ENCODE data around the gene HOXA4.

The HOXA4 gene
- long read RNA-seq, result 0 reads

GRCh38 chr7:27130540-27131389 is at the start of gene HOXA4:
TSS of gene HOXA4 (minus strand) at chr7:27130757. CDS start at chr7:27130733, 24 bp downstream.
- H3K27ac ChIP-seq (replicated peaks), result peak within 1 kb of the TSS; percentile 67

GRCh38 chr7:27179503-27180430 is 49.2 kb upstream of the HOXA4 start:
- no peak overlapping the region for H3K4me3 ChIP-seq (replicated peaks; ENCODE audit: insufficient read depth, low read length)
- peak; percentile 68 for TF ChIP-seq CTCF (IDR thresholded peaks at IDR 0.05; ENCODE audit: insufficient read depth, low read length)
- no peak for TF ChIP-seq SPI1 (IDR thresholded peaks at IDR 0.05; ENCODE audit: borderline replicate concordance, low read depth)
- H3K27ac ChIP-seq (replicated peaks), result no peak overlapping the region
- peak in 1 of 2 experiments; percentile 53 for DNase-seq (ENCODE audit: low read depth in 1 of 2, low spot score in 1 of 2)
- H3K27me3 ChIP-seq (ENCODE audit: insufficient read depth, poor library complexity, severe bottlenecking), result peaks cover 42% of the 10 kb centered on the region

More at GRCh38 chr7:27130540-27131389, at the start of gene HOXA4:
- DNase-seq (ENCODE audit: low read depth in 1 of 2, low spot score in 1 of 2), result peak; percentile 51 to 78
- TF ChIP-seq POLR2AphosphoS5 (IDR thresholded peaks at IDR 0.05; ENCODE audit: low read depth) (peak; percentile 67), SPI1 (IDR thresholded peaks at IDR 0.05; ENCODE audit: borderline replicate concordance, low read depth) (no peak)
- peak within 1 kb of the TSS; percentile 50 for H3K4me3 ChIP-seq (replicated peaks; ENCODE audit: insufficient read depth, low read length)
- peaks cover 4% of the 10 kb centered on the region for H3K27me3 ChIP-seq (ENCODE audit: insufficient read depth, poor library complexity, severe bottlenecking)

- Histone ChIP-seq H3K27me3 (ENCODE audit: insufficient read depth, poor library complexity, severe bottlenecking) (peaks cover 47% of the 10 kb centered on the region), H3K4me3 (replicated peaks; ENCODE audit: insufficient read depth, low read length) (no peak overlapping the region), H3K27ac (replicated peaks) (no peak overlapping the region)
- DNase-seq (ENCODE audit: low read depth in 1 of 2, low spot score in 1 of 2), result no peak
- TF ChIP-seq CTCF (IDR thresholded peaks at IDR 0.05; ENCODE audit: insufficient read depth, low read length) (no peak), SPI1 (IDR thresholded peaks at IDR 0.05; ENCODE audit: borderline replicate concordance, low read depth) (no peak), REST (IDR thresholded peaks at IDR 0.05; ENCODE audit: insufficient replicate concordance, low read depth) (no peak), POLR2AphosphoS5 (IDR thresholded peaks at IDR 0.05; ENCODE audit: low read depth) (no peak), GABPA (IDR thresholded peaks at IDR 0.05; ENCODE audit: low read depth) (no peak)
These were observed 48.5 kb upstream of the HOXA4 start for GRCh38 chr7:27179030-27179429.

- no peak overlapping the region for H3K27ac ChIP-seq (replicated peaks)
- DNase-seq (ENCODE audit: low read depth in 1 of 2, low spot score in 1 of 2), result no peak
- no peak overlapping the region for H3K4me3 ChIP-seq (replicated peaks; ENCODE audit: insufficient read depth, low read length)
- no peak for TF ChIP-seq SPI1 (IDR thresholded peaks at IDR 0.05; ENCODE audit: borderline replicate concordance, low read depth)
- no peak for TF ChIP-seq POLR2AphosphoS5 (IDR thresholded peaks at IDR 0.05; ENCODE audit: low read depth)
- TF ChIP-seq REST (IDR thresholded peaks at IDR 0.05; ENCODE audit: insufficient replicate concordance, low read depth), result no peak
- TF ChIP-seq CTCF (IDR thresholded peaks at IDR 0.05; ENCODE audit: insufficient read depth, low read length), result no peak
- no peak for TF ChIP-seq GABPA (IDR thresholded peaks at IDR 0.05; ENCODE audit: low read depth)
- peaks cover 44% of the 10 kb centered on the region for H3K27me3 ChIP-seq (ENCODE audit: insufficient read depth, poor library complexity, severe bottlenecking)
These were observed 47.8 kb upstream of the HOXA4 start for GRCh38 chr7:27178366-27178765.

Measured in HL-60 (cell line).